ENCODE results near the gene DNTT.

DNTT gene

GRCh38 chr10:96338279-96338925 lies 34.2 kb downstream of the DNTT start:
- DNase-seq: peak; percentile 14
- TF ChIP-seq CTCF (IDR thresholded peaks at IDR 0.05; ENCODE audit: low read depth, low read length): no peak
- H3K27ac ChIP-seq: no peak overlapping the region
- H3K27me3 ChIP-seq (ENCODE audit: insufficient read depth, low read depth, severe bottlenecking): no peaks in the 10 kb centered on the region
- no peaks in the 10 kb centered on the region for H3K9me3 ChIP-seq (ENCODE audit: severe bottlenecking)
- H3K4me3 ChIP-seq (ENCODE audit: low read depth, low read length): no peak overlapping the region
- no peaks in the 10 kb centered on the region for H3K36me3 ChIP-seq

GRCh38 chr10:96339383-96339782 lies 35.1 kb downstream of the DNTT start:
- Histone ChIP-seq H3K4me3 (ENCODE audit: low read depth, low read length) (no peak overlapping the region), H3K27me3 (ENCODE audit: insufficient read depth, low read depth, severe bottlenecking) (no peaks in the 10 kb centered on the region), H3K27ac (no peak overlapping the region), H3K36me3 (no peaks in the 10 kb centered on the region), H3K9me3 (ENCODE audit: severe bottlenecking) (no peaks in the 10 kb centered on the region)
- DNase-seq: no peak
- no peak for TF ChIP-seq CTCF (IDR thresholded peaks at IDR 0.05; ENCODE audit: low read depth, low read length)

- Histone ChIP-seq H3K9me3 (ENCODE audit: severe bottlenecking) (no peaks in the 10 kb centered on the region), H3K27me3 (ENCODE audit: insufficient read depth, low read depth, severe bottlenecking) (no peaks in the 10 kb centered on the region), H3K4me3 (ENCODE audit: low read depth, low read length) (no peak overlapping the region), H3K36me3 (no peaks in the 10 kb centered on the region), H3K27ac (no peak overlapping the region)
- TF ChIP-seq CTCF (IDR thresholded peaks at IDR 0.05; ENCODE audit: low read depth, low read length): peak; percentile 76
- DNase-seq: peak; percentile 76
Measured at GRCh38 chr10:96339956-96340904, 36.0 kb downstream of the DNTT start.

GRCh38 chr10:96341219-96342182 lies 37.3 kb downstream of the DNTT start:
- TF ChIP-seq CTCF (IDR thresholded peaks at IDR 0.05; ENCODE audit: low read depth, low read length): no peak
- no peak overlapping the region for H3K4me3 ChIP-seq (ENCODE audit: low read depth, low read length)
- peaks cover 4% of the 10 kb centered on the region for H3K9me3 ChIP-seq (ENCODE audit: severe bottlenecking)
- H3K27ac ChIP-seq: no peak overlapping the region
- no peaks in the 10 kb centered on the region for H3K27me3 ChIP-seq (ENCODE audit: insufficient read depth, low read depth, severe bottlenecking)
- H3K36me3 ChIP-seq: no peaks in the 10 kb centered on the region
- DNase-seq: no peak

- Histone ChIP-seq H3K4me3 (ENCODE audit: low read depth, low read length) (no peak overlapping the region), H3K36me3 (no peaks in the 10 kb centered on the region), H3K27ac (no peak overlapping the region), H3K27me3 (ENCODE audit: insufficient read depth, low read depth, severe bottlenecking) (no peaks in the 10 kb centered on the region), H3K9me3 (ENCODE audit: severe bottlenecking) (peaks cover 4% of the 10 kb centered on the region)
- no peak for TF ChIP-seq CTCF (IDR thresholded peaks at IDR 0.05; ENCODE audit: low read depth, low read length)
- no peak for DNase-seq
Measured at GRCh38 chr10:96342402-96342801, 38.2 kb downstream of the DNTT start.
